Measurements from ENCODE around the gene GALR1.

DNA sequence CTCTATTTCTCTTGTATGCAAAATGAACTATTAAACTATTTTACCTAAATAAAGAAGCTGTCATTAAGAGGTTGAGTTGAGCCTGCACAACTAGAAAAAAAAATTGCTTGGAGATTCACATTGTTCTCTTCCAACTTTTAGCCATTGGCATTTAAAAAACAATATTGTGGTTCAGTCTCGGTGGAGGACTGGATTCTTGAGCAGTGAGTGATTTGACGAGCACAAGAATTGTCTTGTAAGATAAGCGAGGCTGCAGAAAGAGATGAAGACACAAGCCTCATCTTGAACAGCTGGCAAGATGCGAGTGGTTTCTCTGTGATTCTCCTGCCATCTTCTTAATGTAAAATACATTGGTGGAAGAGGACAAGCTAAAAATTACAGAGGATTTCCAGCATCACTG, 67.0 kb downstream of the GALR1 start:
- TF ChIP-seq, protein P1, sequence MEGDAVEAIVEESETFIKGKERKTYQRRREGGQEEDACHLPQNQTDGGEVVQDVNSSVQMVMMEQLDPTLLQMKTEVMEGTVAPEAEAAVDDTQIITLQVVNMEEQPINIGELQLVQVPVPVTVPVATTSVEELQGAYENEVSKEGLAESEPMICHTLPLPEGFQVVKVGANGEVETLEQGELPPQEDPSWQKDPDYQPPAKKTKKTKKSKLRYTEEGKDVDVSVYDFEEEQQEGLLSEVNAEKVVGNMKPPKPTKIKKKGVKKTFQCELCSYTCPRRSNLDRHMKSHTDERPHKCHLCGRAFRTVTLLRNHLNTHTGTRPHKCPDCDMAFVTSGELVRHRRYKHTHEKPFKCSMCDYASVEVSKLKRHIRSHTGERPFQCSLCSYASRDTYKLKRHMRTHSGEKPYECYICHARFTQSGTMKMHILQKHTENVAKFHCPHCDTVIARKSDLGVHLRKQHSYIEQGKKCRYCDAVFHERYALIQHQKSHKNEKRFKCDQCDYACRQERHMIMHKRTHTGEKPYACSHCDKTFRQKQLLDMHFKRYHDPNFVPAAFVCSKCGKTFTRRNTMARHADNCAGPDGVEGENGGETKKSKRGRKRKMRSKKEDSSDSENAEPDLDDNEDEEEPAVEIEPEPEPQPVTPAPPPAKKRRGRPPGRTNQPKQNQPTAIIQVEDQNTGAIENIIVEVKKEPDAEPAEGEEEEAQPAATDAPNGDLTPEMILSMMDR (conservative IDR thresholded peaks at IDR 0.05 in 1 of 2, IDR thresholded peaks at IDR 0.05 in 1 of 2; ENCODE audit: extremely low read depth in 1 of 2, insufficient read depth in 1 of 2, low read depth in 1 of 2, low read length in 2 of 2), result no peak
- no peak for TF ChIP-seq EZH2 (IDR thresholded peaks at IDR 0.05; ENCODE audit: borderline replicate concordance, low read length)
